Caco-2 (cell line): ENCODE results near the gene NAB1. TPM values are rescaled to one million over a fixed set of nuclear protein-coding genes. Genes with fewer than 3 reads are reported as not detected.

ENCODE experiments used
- BruUV-seq: library from RNA; stranded (reverse); fragments of 400-500 nt; replicated peaks from 2 replicates; lab custom pipeline; 2021; lab: Mats Ljungman, UMichigan
- CTCF ChIA-PET: fragments of 300-600 bp; sonication (Branson Sonifier 250); formaldehyde crosslinking; loops from one replicate; lab custom pipeline; 2022; ENCODE audit warnings: antibody characterized with exemption; lab: Charles Lee
- POLR2A ChIA-PET: fragments of 300-600 bp; sonication (Branson Sonifier 250); formaldehyde crosslinking; loops from one replicate; lab custom pipeline; 2022; ENCODE audit warnings: antibody characterized with exemption; lab: Charles Lee
- DNase-seq, 2 experiments: peaks; one replicate each; pipeline versions ENCODE4 v3.0.0 to v3.0.0-alpha.2; 2020 to 2022
- H3K27me3 ChIP-seq: replicated peaks from 2 replicates; pipeline ENCODE4 v1.6.0; 2011; ENCODE audit warnings: low read length; ENCODE audit not compliant: control insufficient read depth, insufficient read depth
- H3K36me3 ChIP-seq: 2 replicates; pipeline ENCODE4 v1.5.1; 2011; ENCODE audit warnings: low read length; ENCODE audit not compliant: control insufficient read depth, insufficient read depth
- H3K4me1 ChIP-seq: fragments of 250-450 bp; sonication (Bioruptor Pico); 2 replicates; pipeline ENCODE4 v1.5.1; 2020; ENCODE audit warnings: mild to moderate bottlenecking
- H3K4me3 ChIP-seq: 2 replicates; pipeline ENCODE4 v1.5.1; 2011; ENCODE audit warnings: low read depth, mild to moderate bottlenecking, control low read depth, low read length
- H3K9me3 ChIP-seq: fragments of 250-450 bp; sonication (Bioruptor Pico); 2 replicates; pipeline ENCODE4 v1.5.1; 2020; ENCODE audit warnings: mild to moderate bottlenecking, moderate library complexity
- H3K27ac Mint-ChIP-seq: one replicate; pipeline ENCODE4 v1.8.0; 2022; ENCODE audit warnings: mixed read lengths; ENCODE audit not compliant: unreplicated experiment
- H3K27me3 Mint-ChIP-seq: one replicate; pipeline ENCODE4 v1.8.0; 2022; ENCODE audit warnings: mixed read lengths; ENCODE audit not compliant: insufficient read depth, unreplicated experiment
- H3K36me3 Mint-ChIP-seq: one replicate; pipeline ENCODE4 v1.8.0; 2022; ENCODE audit warnings: mild to moderate bottlenecking, mixed read lengths; ENCODE audit not compliant: insufficient read depth, unreplicated experiment
- H3K4me1 Mint-ChIP-seq: one replicate; pipeline ENCODE4 v1.8.0; 2022; ENCODE audit warnings: low read depth, mixed read lengths; ENCODE audit not compliant: unreplicated experiment
- H3K4me3 Mint-ChIP-seq: one replicate; pipeline ENCODE4 v1.8.0; 2022; ENCODE audit warnings: mild to moderate bottlenecking, moderate library complexity, mixed read lengths; ENCODE audit not compliant: unreplicated experiment
- H3K9me3 Mint-ChIP-seq: one replicate; pipeline ENCODE4 v1.8.0; 2022; ENCODE audit warnings: mixed read lengths; ENCODE audit not compliant: unreplicated experiment
- CTCF ChIP-seq, 2 experiments: fragments of 200-600 bp in 1 of 2; IDR thresholded peaks; 1 replicate in 1 of 2; 2 replicates in 1 of 2; pipeline versions ENCODE4 v1.5.1 to v1.8.0; 2011 to 2022; ENCODE audit warnings: antibody characterized with exemption in 1 of 2, control low read depth in 1 of 2, inconsistent platforms in 1 of 2, low read depth in 1 of 2, low read length in 1 of 2, mild to moderate bottlenecking in 1 of 2, moderate library complexity in 1 of 2; ENCODE audit not compliant: insufficient read depth in 1 of 2, severe bottlenecking in 1 of 2, unreplicated experiment in 1 of 2
- intact Hi-C: fragments of 100-400 bp; cut with micrococcal nuclease; formaldehyde crosslinking; loops from one replicate; pipeline ENCODE4 v1.10.0; 2022; ENCODE audit not compliant: unreplicated experiment
- total RNA-seq: library from RNA; stranded (reverse); gene quantifications from 2 replicates; pipeline ENCODE4 v1.2.3, GENCODE V29; 2022

NAB1 gene
- total RNA-seq, 1 experiment from 2014 or later: 88.1 TPM

DNA sequence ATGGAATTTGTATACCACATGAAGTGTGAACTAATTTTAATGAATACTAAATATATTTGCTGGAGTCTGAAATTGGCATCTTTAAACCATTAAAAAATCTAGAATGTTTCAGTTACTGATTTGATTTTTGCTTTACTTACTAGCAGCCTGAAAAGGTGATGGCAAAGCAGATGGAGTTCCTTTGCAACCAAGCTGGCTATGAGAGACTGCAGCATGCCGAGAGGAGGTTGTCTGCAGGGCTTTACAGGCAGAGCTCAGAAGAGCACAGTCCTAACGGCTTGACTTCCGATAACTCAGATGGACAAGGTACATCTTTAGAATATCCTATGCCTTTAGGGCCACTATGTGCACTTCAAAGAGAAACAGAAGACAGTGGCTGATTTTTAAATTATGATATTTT is 36.5 kb downstream of the NAB1 start:
- Histone ChIP-seq H3K9me3 (no peaks in the 10 kb centered on the region), H3K27me3 (no peaks in the 10 kb centered on the region), H3K4me3 (no peak overlapping the region), H3K4me1 (peaks cover 3% of the 10 kb centered on the region; the same call in 1 of the 2 replicates), H3K36me3 (no peaks in the 10 kb centered on the region; the same call in 1 of the 2 replicates)
- TF ChIP-seq CTCF (IDR thresholded peaks at IDR 0.05; ENCODE audit: insufficient read depth in 1 of 2, low read depth in 1 of 2, low read length in 1 of 2, severe bottlenecking in 1 of 2, unreplicated experiment in 1 of 2): no peak
- BruUV-seq: no TSS peak
- POLR2A ChIA-PET: no interaction called here
- no peak overlapping the region for H3K4me3 Mint-ChIP-seq
- CTCF ChIA-PET: no interaction called here
- H3K4me1 Mint-ChIP-seq: peaks cover 4% of the 10 kb centered on the region
- DNase-seq: no peak
- H3K27ac Mint-ChIP-seq: no peak overlapping the region
- peaks cover 68% of the 10 kb centered on the region for H3K36me3 Mint-ChIP-seq
- no peaks in the 10 kb centered on the region for H3K9me3 Mint-ChIP-seq
- no peaks in the 10 kb centered on the region for H3K27me3 Mint-ChIP-seq
- intact Hi-C loops: loop anchor here (10.0 kb wide), 1 partner anchor 281 kb away; the partner anchor contains the start of gene MFSD6

DNA sequence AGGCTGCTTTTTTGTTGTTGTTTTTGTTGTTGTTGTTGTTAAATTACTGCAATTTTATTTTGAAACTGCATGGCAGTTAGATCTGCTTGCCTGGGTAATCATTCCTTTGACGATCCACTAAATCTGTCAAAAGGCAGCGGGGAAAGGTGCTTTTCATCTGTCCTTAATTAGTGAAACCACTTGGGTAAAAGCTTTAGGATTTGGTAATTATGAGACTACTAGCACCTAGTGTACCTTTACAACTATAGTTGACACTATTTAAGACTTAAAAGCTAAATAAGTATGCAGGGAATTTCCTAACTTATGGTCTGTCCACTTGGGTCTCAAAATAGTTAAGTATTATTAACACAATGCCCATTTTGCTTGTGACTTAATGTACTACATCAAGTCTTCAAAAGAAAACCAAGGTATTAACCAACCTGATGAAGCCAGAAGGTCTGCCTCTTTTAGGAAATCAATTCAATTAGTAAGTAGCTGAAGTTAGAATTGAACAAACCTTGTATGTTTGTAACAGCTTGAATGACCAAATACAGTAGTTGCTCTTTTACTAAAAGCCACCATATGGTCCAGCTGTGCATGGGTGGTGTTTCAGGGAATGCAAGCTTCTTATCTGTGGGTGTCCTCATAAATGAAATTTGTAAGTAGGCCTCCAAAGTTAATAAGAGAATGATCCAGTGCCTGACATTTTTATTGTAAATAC is 44.8 kb downstream of the NAB1 start:
- Mint-ChIP-seq H3K36me3 (peaks cover 40% of the 10 kb centered on the region), H3K27me3 (no peaks in the 10 kb centered on the region), H3K9me3 (no peaks in the 10 kb centered on the region), H3K4me3 (no peak overlapping the region), H3K4me1 (no peaks in the 10 kb centered on the region), H3K27ac (no peak overlapping the region)
- no peak for TF ChIP-seq CTCF (IDR thresholded peaks at IDR 0.05; ENCODE audit: insufficient read depth in 1 of 2, low read depth in 1 of 2, low read length in 1 of 2, severe bottlenecking in 1 of 2, unreplicated experiment in 1 of 2)
- Histone ChIP-seq H3K36me3 (no peaks in the 10 kb centered on the region), H3K9me3 (no peaks in the 10 kb centered on the region), H3K4me3 (no peak overlapping the region), H3K27me3 (no peaks in the 10 kb centered on the region), H3K4me1 (peaks cover 7% of the 10 kb centered on the region; the same call in 1 of the 2 replicates)
- ChIA-PET CTCF (interaction anchor here (0.7 to 1.1 kb wide), 2 partner anchors 14 to 70 kb away, joined by 3 read pairs; no protein-coding TSS in a partner anchor), POLR2A (no interaction called here)
- intact Hi-C loops: no loop called here
- no TSS peak for BruUV-seq
- no peak for DNase-seq

- intact Hi-C loops: no loop called here
- Histone ChIP-seq H3K36me3 (no peaks in the 10 kb centered on the region), H3K9me3 (no peaks in the 10 kb centered on the region), H3K4me3 (no peak overlapping the region), H3K4me1 (peaks cover 9% of the 10 kb centered on the region), H3K27me3 (no peaks in the 10 kb centered on the region)
- no peak overlapping the region for H3K4me3 Mint-ChIP-seq
- no peaks in the 10 kb centered on the region for H3K27me3 Mint-ChIP-seq
- peaks cover 42% of the 10 kb centered on the region for H3K36me3 Mint-ChIP-seq
- no peaks in the 10 kb centered on the region for H3K9me3 Mint-ChIP-seq
- POLR2A ChIA-PET: no interaction called here
- H3K27ac Mint-ChIP-seq: no peak overlapping the region
- DNase-seq: no peak
- no peak for TF ChIP-seq CTCF (IDR thresholded peaks at IDR 0.05; ENCODE audit: insufficient read depth in 1 of 2, low read depth in 1 of 2, low read length in 1 of 2, severe bottlenecking in 1 of 2, unreplicated experiment in 1 of 2)
- H3K4me1 Mint-ChIP-seq: peaks cover 6% of the 10 kb centered on the region
- CTCF ChIA-PET: interaction anchor here (0.7 kb wide), 1 partner anchor 71 kb away, joined by 3 read pairs; no protein-coding TSS in a partner anchor
- BruUV-seq: no TSS peak
Observed at GRCh38 chr2:190694479-190694878, 45.6 kb downstream of the NAB1 start.
